Iris pigment epithelial cell (primary cell): Measurements from ENCODE around the gene IL1B.
"Not testable (repeated sequence)": the region's sequence is repeated elsewhere in the genome, so short reads cannot be mapped to it uniquely, and the experiment has no call there.

Experiments used
- DNase-seq: peaks from one replicate; pipeline ENCODE4 v3.0.0-alpha.2; 2011; ENCODE audit warnings: low read depth

The IL1B gene

DNA sequence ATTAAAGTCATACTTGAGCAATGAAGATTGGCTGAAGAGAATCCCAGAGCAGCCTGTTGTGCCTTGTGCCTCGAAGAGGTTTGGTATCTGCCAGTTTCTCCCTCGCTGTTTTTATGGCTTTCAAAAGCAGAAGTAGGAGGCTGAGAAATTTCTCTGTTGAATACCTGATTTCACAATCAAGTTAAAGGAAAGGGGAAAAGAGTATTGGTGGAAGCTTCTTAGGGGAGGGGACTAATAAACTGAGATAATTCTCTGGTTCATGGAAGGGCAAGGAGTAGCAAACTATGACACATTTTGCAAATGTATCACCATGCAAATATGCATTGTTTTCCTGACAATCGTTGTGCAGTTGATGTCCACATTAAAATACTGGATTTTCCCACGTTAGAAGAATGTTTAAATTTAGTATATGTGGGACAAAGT is at the start of gene IL1B:
IL1B (minus strand) TSS at position 85 of the 423 bp plus-strand sequence. CDS start 550 bp downstream, outside the sequence.
- peak; percentile 90 for DNase-seq

DNA sequence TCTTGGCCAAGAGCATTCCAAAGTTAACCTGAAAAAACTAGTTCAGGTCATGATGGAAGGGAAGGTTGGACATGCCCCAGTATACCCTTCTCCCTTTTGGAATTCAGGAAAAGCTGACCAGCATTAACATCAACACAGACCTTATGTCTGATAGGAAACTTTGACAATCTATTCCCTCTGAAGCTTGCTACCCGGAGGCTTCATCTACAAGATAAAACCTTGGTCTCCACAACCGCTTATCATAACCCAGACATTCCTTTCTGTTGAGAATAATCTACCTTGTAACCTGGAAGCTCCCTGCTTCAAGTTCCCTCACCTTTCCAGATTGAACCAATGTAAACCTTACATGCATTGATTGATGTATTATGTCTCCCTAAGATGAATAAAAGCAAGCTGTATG is 49.7 kb upstream of the IL1B start:
- no peak for DNase-seq

DNA sequence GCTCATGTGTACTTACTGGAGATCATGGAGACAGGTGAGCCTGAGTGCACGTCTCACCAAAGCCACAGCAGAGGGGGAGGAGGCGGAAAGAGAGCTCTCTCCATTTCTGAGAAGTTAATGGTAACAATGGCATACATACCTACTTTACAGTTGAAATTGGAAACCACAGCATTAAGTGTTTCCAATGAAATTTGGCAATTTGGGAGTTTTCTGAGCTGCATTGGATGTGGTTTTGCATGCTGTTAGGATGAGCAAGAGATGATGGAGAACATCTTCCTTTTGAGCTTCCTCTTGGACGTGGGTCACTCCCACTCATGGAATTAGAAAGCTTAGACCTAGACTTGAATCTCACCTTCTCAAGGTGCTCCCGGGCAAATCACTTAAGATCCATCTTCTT is 48.9 kb upstream of the IL1B start:
- peak; percentile 10 for DNase-seq

DNA sequence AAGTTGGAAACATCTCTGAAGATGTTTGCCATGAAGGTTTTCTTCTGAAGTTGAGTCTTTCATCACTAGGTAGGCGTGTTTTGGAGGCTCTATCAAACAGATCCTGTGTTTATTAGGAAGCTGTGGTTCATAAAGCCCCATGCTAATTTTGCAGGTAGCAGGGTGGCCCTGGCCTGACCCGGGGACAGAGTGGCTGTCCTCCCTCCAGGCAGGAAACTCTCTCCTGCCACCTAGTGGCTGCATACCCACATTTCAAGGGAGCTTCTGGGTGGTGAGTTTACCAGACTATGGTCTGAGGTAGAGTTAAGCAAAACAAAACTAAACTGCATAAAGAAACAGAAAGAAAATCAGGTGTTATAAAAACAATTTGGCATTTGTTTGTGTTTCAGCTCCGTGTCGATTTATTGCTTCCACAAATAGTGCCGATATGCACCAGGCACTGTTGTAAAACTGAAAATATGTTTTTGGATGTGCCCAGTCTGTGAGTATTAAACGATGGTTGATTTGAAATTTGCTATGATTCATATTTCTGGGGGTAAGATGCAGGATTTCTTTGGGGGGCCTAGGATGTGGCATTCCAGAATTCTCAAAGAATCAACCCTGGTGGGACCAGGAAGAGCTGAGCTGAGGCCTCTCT is 48.4 kb upstream of the IL1B start:
- peak; percentile 24 for DNase-seq

DNA sequence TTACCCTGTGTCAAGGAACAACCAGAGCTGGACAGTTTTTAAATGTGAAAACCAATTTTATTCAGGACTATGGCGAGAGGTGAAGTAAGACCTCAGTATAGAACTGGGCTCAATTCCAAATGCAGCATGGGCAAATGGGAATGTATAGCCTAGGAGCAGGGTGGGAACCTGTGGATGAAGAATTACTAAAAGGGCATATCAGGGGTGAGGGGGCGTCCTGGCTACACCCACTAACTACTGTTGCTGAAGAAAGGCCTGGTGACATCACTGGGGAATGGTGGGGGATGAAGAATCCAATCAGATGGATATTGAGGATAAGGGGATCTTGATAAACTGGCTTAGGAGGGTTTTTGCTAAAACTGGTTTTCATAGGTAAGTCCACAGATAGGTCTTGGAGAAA is 47.1 kb upstream of the IL1B start:
- DNase-seq: no peak

DNA sequence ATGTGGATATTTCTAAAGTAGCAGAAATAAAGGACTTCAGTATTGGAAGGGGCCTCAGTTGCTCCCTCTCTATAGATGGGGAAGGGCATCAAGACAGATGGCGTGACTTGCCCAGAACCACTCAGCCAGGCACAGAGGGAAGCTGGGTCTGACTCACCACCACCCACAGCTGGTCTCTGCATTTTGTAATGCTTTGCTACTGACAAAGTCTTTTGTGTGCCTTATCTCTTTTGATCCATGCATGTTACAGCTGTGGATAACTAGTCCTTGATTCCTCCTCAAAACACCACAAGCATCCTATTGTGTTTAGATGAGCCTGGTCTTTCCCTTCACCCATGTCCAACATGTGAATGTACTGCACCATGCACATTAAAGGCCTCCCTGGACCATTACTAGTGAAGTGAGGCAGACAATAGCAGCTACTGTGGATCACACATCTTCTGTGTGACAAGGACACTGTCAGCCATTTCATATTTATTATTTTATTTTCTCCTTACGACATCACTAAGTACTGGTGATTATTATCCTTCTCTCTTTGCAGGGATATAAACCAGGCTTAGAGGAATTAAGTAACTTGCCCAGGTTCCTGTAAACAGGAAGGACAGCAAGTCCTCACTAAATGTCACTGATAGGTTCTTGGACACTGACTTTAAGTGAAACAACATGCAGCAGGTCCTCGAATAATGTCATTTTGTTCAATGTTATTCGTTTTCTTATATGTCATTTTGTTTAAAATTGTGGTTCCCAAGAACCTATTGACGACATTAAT is 44.8 kb upstream of the IL1B start:
- peak; percentile 87 for DNase-seq

DNA sequence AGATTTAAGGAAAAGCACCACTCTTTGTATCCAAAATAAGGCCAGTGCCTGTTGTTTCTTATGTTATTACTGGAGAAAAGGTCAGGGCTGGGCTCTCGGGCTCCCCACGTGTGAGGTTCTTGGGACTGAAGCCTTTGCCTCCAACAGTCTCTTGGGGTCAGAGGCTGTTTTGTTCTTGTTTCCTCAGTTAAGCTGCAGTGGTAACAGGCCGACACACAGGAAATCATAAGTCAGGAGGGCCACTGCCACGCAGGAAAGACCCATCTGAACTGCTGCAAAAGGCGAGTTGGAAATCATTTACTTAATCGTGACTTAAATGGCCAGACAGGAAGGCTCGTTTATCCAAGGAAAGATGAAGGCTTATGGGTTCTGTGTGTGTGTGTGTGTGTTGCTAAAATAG is 44.1 kb upstream of the IL1B start:
- peak; percentile 33 for DNase-seq

DNA sequence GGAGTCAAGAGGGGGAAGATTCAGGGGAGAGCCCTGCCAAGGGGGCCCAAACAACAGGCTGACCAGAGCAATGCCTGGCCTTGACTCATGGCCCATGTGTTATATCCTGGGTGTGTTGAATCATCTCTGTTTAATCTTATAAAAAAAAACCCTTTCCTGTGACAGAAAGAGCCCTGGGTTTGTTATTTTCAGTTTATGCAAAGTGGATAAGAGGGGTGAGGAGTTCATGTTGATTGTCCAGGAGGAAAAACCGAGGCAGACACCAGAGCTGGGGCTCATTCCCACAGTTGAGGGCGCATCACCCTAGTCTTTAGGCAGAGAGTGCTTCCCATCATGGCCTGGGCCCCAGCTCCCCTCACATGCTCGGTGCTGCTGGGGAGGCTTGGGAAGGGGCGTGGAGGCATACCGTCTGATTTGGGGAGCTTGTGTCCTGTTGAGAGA is 43.5 kb upstream of the IL1B start:
- peak; percentile 82 for DNase-seq

DNA sequence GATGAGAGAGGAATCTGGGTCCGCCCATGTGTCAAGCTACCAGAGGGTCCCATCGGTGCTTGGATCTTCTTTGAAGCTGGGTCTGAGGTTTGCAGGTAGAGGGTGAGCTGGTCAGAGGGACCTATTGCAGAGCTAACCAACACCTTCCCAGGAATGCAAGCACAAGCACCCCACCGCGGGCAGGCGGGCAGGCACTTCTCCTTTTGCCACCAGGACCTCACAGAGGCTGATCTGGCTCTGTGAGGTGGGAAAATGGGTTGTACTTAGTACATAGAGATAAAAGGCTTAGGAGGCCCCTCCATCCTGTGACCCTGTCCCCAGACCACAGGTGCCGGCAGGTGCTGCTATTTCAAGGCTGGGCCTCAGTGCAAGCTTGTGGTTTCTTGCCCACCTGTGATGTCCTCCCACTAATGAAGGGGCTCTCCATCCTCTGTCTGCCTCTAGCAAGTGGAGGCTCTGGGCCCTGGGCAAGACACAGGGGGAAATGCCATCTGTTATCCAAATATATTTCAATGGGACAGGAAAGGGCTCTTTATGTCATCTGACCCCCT is 43.0 kb upstream of the IL1B start:
- DNase-seq: no peak

DNA sequence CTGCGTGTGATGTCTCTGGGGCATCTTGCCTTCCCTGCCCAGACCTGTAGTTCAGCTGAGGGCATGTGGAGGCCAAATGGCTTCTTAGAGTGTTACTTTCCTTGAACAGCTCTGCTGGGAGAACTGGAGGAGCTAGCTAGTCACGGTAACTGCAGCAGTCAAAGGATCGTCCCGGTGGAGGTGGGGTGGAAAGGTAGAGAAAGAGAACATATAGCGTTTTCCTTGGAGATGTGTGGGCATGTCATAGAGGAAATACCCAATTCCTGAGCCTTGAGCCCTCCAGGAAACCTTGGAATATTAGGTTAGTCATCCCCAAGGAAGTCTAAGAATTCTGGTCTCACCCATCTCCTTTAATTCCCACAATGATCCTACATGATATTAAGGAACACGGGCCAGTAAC is 40.8 kb upstream of the IL1B start:
- DNase-seq: peak; percentile 4

DNA sequence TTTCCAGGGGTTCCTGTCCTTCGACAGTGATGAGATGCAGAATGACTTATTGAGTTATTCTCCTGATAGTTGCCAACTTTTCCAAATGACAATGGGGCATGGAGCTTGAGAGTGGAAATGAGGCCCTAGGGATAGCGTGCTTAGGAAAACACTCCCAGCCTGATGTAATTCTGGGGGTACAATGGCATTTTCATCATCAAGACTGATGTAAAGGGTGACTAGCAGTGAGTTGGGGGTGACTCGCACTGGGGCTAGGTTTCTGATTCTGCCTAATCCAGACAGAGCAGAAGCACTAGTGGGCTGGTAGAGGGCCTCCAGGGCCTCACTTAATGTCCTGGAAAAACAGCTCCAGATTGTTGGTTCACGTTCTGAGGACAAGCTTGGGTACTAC is 40.4 kb upstream of the IL1B start:
- no peak for DNase-seq

DNA sequence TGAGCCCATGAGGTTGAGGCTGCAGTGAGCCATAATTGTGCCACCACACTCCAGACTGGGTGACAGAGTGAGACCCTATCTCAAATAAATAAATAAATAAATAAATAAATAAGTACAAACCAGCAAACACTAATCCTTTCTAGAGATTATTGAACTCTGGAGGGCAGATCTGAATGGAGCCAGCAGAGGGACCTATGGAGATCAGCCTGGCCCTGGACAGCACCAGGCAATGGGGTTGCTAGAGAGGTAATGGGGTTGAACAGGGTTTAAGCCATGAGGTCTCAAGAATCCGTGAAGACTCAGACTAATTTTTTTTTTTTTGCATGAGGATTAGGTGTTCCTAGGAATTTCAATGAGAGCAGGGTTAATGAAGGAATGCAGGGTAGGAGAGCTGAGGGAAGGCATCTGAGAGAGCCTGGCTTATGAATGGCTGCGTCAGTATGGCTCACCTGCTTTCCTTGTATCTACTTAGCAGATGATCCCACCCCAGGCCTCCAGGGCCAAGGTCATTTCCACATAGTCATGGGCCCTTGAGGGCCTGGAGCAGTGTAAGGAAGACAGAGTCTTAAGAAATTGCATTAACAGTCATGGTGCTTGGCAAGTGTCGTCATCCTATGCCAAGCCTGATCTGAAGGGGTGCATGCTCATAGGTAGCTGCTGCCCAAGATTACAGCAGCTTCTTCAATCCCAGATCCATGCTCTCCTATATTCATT is 39.8 kb upstream of the IL1B start:
- no peak for DNase-seq

DNA sequence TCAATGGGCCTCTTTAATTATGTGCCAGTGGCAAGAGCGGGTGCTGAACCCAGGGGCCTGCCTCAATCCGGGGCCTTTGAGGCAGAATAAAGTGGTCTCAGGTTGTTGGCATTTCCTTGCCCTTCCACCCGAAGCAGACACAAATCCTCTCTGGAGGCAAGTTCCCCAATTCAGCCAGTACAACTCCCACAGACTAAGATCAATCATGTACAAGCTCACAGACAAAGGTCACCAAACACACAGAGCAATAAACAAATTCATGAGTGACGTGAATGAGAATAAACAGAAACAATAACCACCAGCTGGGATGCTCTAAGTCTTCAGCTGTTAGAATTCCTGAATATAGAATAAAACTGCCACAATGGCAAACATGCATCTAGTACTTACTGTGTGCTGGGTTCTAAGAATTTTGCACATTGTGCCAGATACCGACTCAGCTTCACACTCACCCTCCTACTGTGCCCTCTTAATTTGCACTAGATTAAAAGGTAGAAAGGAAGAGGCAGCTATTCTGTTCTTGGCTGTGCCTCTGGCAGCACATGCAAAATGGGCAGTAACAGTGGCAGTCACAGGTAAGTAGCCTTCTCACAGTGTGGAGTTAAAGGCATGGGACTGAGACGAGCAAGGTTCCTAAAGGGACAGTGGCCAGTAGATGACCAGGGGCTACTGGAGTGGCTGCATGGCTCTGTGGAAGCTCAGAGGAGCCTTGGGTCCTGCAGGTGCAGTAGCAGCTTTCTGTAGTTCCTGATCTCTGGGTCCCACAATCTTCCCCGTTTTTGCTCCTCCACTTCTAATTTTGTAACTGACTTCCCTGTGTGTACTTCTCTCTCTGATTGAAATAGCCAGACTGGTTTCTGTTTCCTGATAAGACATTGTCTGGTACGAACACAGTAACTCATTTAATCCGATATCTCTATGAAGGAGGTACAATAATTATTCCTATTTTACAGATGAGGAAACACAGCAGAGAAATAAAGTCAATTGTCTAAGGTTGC is 34.6 kb upstream of the IL1B start:
- no peak for DNase-seq

DNA sequence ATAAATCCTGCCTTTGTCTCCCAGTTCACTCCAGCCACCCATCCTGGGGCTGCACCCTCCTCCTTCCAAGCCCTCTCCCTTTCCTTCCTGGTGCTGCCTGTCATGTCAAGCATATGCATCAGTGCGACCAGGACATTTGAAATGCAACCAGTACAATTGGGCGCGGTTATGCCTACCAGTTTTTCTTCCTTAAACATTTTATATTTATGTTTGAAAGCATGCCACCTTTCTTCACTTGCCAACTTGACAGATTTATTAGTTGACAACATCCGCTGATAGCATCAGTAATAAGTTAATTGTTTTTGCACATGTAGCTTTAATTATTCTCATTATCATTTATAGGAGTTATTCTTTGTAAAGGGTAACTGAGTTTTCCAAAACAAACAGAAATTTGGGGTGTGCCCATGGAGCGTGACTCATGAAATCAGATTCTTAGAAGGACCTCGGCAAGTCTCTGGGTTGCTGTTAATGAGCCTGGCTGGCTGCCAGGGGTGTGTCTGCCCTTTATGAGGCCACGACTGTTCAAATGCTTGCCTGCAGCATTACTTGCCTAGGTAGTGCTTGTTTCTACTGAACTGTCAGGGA is 32.8 kb upstream of the IL1B start:
- DNase-seq: peak; percentile 39

DNA sequence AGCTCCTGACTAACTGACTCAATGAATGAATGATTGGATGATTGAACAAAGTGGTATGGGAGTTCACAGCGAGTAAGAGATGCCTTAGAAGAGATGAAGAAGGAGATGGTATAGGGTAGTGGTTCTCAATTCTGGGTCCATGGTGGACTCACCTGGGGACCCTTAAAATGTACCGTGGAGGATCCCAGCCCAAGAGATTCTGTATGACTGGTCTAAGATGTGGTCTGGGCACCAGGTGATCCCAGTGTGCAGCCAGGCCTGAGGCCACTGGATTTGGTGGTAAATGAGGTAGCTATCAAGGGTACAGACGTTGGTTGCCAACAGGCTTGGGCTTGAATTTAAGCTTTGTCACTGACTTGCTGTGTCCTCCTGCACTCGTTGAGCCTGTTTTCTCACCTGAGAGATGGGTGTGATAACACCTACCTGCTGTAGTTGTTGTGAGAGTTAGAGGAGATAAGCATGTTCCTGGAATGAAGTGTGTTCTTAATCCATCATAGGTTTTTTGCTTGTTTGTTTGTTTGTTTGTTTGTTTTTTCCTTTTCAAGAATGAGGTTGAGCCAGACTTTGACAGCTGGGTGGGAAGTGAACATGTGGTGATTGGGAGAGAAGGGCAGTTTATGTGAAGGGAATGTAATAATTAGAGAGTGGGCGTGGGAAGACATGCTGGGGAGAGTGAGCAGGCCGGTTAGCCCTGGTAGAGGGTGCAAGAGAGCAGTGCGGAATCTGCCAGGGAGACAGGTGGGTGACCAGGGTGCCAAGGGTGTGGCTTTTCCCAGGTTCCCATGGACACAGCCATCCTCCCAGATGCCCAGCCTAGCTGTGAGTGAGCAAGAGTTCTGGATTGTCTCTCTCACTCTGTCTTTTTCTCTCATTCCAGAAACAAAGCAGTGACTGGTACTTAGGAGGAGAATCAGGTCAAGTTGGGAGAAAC is 31.4 kb upstream of the IL1B start:
- DNase-seq: no peak

DNA sequence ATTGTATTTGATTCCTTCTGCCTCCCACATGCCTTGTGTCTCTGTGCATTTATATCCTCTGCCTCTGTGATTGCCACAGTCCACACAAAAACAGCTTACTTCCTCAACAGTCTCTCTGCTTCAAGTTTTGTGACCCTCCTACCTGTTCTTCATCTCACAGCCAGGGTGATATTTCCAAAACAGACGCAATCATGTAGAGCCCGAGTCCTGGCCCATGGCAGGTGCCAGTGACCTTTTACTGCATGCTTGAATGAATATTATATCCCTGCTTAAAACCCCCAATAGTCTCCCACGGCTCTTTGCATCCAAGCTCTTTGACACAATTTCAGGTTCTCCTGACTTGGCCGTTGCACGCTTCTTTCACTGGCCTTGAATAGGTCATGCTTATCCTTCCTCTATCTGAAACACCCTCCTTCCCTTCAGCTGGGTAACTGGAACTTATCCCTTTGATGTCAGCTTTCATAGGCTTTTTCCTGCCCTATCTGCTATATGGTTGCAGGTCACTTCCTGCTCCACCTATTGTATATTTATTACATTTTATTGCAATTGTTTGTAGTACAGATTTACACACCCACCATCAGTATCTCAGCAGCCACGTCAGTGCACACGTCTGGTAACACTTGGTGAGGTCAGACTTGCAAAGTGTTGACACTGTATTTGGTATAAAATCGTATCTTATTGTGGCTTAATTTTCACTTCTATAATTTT is 29.7 kb upstream of the IL1B start:
- no peak for DNase-seq

DNA sequence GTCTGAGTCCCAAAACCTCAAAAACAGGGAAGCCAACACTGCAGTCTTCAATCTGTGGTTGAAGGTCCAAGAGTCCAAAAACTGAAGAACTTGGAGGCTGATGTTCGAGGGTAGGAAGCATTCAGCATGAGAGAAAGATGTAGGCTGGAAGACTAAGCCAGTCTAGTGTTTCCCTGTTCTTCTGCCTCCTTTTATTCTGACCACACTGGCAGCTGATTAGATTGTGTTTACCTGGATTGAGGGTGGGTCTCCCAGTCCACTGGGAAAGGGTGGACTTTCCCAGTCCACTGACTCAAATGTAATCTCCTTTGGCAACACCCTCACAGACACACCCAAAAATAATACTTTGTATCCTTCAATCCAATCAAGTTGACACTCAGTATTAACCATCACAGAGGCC is 27.5 kb upstream of the IL1B start:
- DNase-seq: no peak

DNA sequence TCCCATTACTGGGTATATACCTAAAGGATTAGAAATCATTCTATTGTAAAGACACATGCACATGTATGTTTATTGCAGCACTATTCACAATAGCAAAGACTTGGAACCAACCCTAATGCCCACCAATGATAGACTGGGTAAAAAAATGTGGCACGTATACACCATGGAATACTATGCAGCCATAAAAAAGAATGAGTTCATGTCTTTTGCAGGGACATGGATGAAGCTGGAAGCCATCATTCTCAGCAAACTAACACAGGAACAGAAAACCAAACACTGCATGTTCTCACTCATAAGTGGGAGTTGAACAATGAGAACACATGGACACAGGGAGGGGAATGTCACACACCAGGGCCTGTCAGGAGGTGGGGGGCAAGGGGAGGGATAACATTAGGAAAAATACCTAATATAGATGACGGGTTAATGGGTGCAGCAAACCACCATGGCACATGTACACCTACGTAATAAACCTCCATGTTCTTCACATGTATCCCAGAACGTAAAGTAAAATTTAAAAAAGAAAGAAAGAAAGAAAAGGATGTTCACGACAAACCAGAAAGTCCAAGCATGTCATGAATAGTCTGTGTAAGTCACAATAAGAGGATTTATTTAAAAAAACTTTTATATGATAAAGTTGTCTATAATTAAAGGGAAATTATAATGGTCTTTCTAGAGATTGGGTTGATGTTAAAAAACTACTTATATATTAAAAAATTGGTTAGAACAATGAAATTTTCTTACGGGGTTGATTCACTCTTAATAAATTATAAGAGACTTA is 23.0 kb upstream of the IL1B start:
- not testable (repeated sequence) for DNase-seq

DNA sequence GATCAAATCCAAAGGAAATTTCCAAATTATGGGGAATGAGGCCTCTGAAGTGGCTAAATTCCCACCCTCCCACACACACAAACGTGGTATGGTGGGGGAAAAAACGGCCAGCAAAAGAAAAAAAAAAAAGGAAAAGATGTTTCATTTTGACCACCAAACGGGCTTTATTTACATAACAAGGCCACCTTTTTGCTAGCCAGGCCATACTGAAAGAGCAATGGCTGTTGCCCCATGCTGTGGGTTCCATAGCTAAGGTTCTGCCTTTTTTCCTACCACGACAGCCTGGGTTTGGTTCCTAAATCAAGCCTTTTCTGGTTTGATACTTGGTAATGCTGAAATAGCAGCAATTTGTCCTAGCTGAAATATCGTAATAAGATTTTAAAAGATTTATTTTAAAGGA is 14.0 kb upstream of the IL1B start:
- DNase-seq: no peak
